ENCODE data around the gene ZNF138.
"Not testable (repeated sequence)": the region's sequence is repeated elsewhere in the genome, so short reads cannot be mapped to it uniquely, and the experiment has no call there.

Gene ZNF138

GRCh38 chr7:64802699-64803098 lies 8.5 kb downstream of the ZNF138 start:
- peaks cover 3% of the 10 kb centered on the region for H3K9me3 Mint-ChIP-seq
- H3K27ac Mint-ChIP-seq = no peak overlapping the region
- peaks cover 64% of the 10 kb centered on the region for H3K36me3 Mint-ChIP-seq
- no peak overlapping the region for H3K4me3 Mint-ChIP-seq
- ATAC-seq = no peak
- H3K4me1 Mint-ChIP-seq = peaks cover 32% of the 10 kb centered on the region
- H3K27me3 Mint-ChIP-seq = no peaks in the 10 kb centered on the region

- Mint-ChIP-seq H3K9me3 (peaks cover 3% of the 10 kb centered on the region), H3K4me1 (no peaks in the 10 kb centered on the region), H3K36me3 (peaks cover 40% of the 10 kb centered on the region), H3K27ac (no peak overlapping the region), H3K27me3 (no peaks in the 10 kb centered on the region), H3K4me3 (no peak overlapping the region)
- no peak for ATAC-seq
Observed at GRCh38 chr7:64807731-64808365, 13.6 kb downstream of the ZNF138 start.

GRCh38 chr7:64811767-64812166 lies 17.5 kb downstream of the ZNF138 start:
- Mint-ChIP-seq H3K4me1 (peaks cover 7% of the 10 kb centered on the region), H3K36me3 (peaks cover 37% of the 10 kb centered on the region), H3K27ac (peak overlapping the region; percentile 17), H3K9me3 (no peaks in the 10 kb centered on the region), H3K27me3 (no peaks in the 10 kb centered on the region), H3K4me3 (no peak overlapping the region)
- ATAC-seq = no peak

- no peak for ATAC-seq
- no peaks in the 10 kb centered on the region for H3K4me1 Mint-ChIP-seq
- H3K4me3 Mint-ChIP-seq = no peak overlapping the region
- H3K27me3 Mint-ChIP-seq = no peaks in the 10 kb centered on the region
- peaks cover 10% of the 10 kb centered on the region for H3K9me3 Mint-ChIP-seq
- H3K27ac Mint-ChIP-seq = no peak overlapping the region
- H3K36me3 Mint-ChIP-seq = peaks cover 41% of the 10 kb centered on the region
Observed at GRCh38 chr7:64830926-64831325, 36.7 kb downstream of the ZNF138 start.

DNA sequence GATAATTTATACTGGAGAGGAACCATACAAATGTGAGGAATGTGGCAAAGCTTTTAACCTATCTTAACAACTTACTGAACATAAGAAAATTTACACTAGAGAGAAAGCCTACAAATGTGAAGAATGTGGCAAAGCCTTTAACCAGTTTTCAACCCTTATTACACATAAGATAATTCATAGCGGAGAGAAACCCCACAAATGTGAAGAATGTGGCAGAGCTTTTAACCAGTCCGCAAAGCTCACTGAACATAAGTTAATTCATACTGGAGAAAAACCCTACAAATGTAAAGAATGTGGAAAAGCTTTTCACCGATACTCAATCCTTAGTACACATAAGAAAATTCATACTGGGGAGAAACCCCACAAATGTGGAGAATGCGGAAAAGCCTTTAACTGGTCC lies 37.9 kb downstream of the ZNF138 start:
- no peak overlapping the region for H3K4me3 Mint-ChIP-seq
- no peaks in the 10 kb centered on the region for H3K4me1 Mint-ChIP-seq
- no peak overlapping the region for H3K27ac Mint-ChIP-seq
- H3K36me3 Mint-ChIP-seq = peaks cover 41% of the 10 kb centered on the region
- no peaks in the 10 kb centered on the region for H3K27me3 Mint-ChIP-seq
- ATAC-seq = no peak
- H3K9me3 Mint-ChIP-seq = peaks cover 15% of the 10 kb centered on the region

DNA sequence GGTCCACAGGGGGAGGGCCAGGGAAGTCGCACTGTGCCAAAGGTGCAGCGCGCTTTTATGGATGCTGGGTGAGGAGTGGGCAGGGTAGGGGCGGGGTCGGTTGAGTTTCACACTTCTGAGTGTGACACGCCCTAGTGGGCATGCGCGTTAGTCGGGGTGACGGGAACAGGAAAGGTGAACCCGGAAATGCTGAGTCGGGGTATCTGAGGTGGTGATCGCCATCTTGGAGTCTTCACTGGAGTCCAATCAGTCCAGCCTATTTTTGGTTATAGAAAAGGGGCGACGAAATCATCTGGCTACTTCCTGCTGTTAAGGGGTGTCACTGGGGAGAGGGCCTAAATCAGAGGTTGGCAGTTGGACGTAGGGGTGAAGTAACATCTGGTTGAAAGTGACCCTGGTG lies 40.8 kb downstream of the ZNF138 start:
- H3K4me3 Mint-ChIP-seq = no peak overlapping the region
- ATAC-seq = no peak
- H3K36me3 Mint-ChIP-seq = peaks cover 46% of the 10 kb centered on the region
- H3K27me3 Mint-ChIP-seq = no peaks in the 10 kb centered on the region
- H3K9me3 Mint-ChIP-seq = peaks cover 27% of the 10 kb centered on the region
- H3K4me1 Mint-ChIP-seq = no peaks in the 10 kb centered on the region
- H3K27ac Mint-ChIP-seq = no peak overlapping the region

- not testable (repeated sequence) for H3K4me1 Mint-ChIP-seq, ATAC-seq, H3K27me3 Mint-ChIP-seq, H3K4me3 Mint-ChIP-seq, H3K27ac Mint-ChIP-seq
- Mint-ChIP-seq H3K9me3 (peaks cover 27% of the 10 kb centered on the region), H3K36me3 (peaks cover 37% of the 10 kb centered on the region)
Observed at GRCh38 chr7:64835856-64836255, 41.6 kb downstream of the ZNF138 start.

DNA sequence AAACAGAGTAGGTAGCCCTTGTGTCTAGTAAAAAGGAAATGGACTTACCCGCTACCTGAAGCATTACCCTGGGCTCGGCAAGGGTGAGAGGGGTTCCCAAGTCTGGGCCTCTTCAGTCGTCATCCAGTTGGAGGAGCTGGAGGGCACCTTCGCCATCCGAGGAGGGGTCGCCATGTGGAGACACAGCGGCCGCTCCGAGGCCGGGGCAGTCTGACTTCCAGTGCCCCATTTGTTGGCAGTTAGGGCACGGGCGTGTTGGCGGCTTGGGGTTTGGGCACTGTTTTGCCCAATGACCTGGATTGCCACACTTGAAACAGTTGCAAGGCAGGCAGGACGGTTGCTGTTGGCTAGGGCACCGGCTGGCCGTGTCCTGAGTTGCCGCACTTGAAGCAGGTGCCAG lies 43.8 kb downstream of the ZNF138 start:
- Mint-ChIP-seq H3K36me3 (peaks cover 15% of the 10 kb centered on the region), H3K9me3 (peaks cover 24% of the 10 kb centered on the region)
- not testable (repeated sequence) for H3K4me1 Mint-ChIP-seq, H3K27me3 Mint-ChIP-seq, H3K4me3 Mint-ChIP-seq, H3K27ac Mint-ChIP-seq, ATAC-seq

GRCh38 chr7:64838691-64839090 lies 44.5 kb downstream of the ZNF138 start:
- Mint-ChIP-seq H3K4me1 (no peaks in the 10 kb centered on the region), H3K27me3 (no peaks in the 10 kb centered on the region), H3K36me3 (peaks cover 15% of the 10 kb centered on the region), H3K27ac (no peak overlapping the region), H3K4me3 (no peak overlapping the region), H3K9me3 (peaks cover 24% of the 10 kb centered on the region)
- no peak for ATAC-seq

GRCh38 chr7:64839910-64840309 lies 45.7 kb downstream of the ZNF138 start:
- Mint-ChIP-seq H3K27ac (no peak overlapping the region), H3K9me3 (peaks cover 21% of the 10 kb centered on the region), H3K36me3 (peaks cover 15% of the 10 kb centered on the region), H3K27me3 (no peaks in the 10 kb centered on the region), H3K4me3 (no peak overlapping the region), H3K4me1 (no peaks in the 10 kb centered on the region)
- no peak for ATAC-seq

- Mint-ChIP-seq H3K4me3 (no peak overlapping the region), H3K9me3 (peaks cover 2% of the 10 kb centered on the region), H3K4me1 (no peaks in the 10 kb centered on the region), H3K27ac (no peak overlapping the region), H3K27me3 (no peaks in the 10 kb centered on the region), H3K36me3 (peaks cover 5% of the 10 kb centered on the region)
- no peak for ATAC-seq
Observed at GRCh38 chr7:64849250-64849923, 55.2 kb downstream of the ZNF138 start.

DNA sequence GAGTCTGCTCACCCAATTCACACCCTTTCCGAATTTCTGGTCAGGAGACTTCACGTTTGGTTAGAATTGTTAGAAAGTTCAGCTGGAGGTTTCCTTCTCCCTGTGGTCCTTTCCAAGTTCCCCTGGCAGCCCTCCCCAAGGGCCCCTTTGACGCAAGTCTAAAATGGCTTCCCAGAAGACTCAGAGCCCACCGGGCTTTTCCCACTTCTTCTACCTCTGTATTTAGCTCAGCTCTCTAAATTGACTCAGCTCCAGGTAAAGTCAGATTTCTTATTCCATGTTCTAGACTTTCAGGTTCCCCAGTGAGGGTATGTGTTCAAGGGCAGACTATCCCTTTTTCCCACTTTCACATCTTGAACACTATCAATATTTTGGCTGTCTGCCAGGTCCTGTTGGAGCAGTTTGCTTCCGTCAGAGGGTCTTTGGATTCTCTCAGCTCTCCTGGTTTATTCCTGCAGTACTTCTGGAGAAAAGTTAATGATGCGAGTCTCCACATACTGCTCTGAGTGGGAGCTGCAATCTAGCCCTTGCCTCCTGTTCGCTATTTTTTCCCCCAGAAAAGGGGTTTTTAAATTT lies 55.8 kb downstream of the ZNF138 start:
- H3K4me1 Mint-ChIP-seq = no peaks in the 10 kb centered on the region
- H3K4me3 Mint-ChIP-seq = no peak overlapping the region
- H3K9me3 Mint-ChIP-seq = peaks cover under 1% of the 10 kb centered on the region
- no peaks in the 10 kb centered on the region for H3K27me3 Mint-ChIP-seq
- peaks cover 5% of the 10 kb centered on the region for H3K36me3 Mint-ChIP-seq
- H3K27ac Mint-ChIP-seq = no peak overlapping the region
- ATAC-seq = no peak

DNA sequence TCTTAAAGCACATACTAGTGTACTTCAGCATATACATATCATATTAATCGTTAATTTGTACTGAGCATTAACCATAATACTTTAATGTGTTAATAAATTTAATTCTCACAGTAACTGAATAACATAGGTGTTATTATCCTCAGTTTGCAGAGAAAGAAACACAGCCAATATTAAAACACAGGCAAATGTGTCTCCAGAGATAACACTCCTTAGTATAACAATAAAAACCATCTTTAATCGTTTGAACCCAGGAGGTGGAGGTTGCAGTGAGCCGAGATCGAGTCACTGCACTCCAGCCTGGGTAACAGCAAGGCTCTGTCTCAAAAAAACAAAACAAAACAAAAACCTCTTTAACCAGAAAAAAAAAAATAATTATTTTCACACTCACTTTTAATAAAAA lies 59.5 kb downstream of the ZNF138 start:
- Mint-ChIP-seq H3K4me3 (no peak overlapping the region), H3K27me3 (no peaks in the 10 kb centered on the region), H3K9me3 (no peaks in the 10 kb centered on the region), H3K27ac (no peak overlapping the region), H3K4me1 (no peaks in the 10 kb centered on the region), H3K36me3 (peaks cover 5% of the 10 kb centered on the region)
- ATAC-seq = no peak

DNA sequence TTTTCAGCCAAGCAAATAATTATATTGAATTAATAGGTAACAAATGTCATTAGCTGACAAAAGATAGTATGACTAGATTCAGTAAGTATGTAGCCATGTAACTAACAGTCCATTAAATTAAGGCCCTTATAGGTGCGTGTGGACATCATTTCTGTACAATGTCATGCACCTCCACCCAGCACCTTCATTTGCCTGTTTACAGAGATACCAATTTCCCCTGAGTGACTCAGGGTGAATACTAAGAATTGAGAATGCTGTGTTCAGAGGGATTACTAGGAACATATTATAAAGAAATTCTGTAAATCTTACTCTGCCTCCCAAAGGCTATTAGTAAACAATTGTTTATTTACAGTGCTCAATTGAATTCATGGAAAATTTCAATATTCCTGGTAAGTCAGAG lies 60.7 kb downstream of the ZNF138 start:
- Mint-ChIP-seq H3K4me1 (no peaks in the 10 kb centered on the region), H3K4me3 (no peak overlapping the region), H3K9me3 (no peaks in the 10 kb centered on the region), H3K36me3 (peaks cover 5% of the 10 kb centered on the region), H3K27ac (no peak overlapping the region), H3K27me3 (no peaks in the 10 kb centered on the region)
- no peak for ATAC-seq

DNA sequence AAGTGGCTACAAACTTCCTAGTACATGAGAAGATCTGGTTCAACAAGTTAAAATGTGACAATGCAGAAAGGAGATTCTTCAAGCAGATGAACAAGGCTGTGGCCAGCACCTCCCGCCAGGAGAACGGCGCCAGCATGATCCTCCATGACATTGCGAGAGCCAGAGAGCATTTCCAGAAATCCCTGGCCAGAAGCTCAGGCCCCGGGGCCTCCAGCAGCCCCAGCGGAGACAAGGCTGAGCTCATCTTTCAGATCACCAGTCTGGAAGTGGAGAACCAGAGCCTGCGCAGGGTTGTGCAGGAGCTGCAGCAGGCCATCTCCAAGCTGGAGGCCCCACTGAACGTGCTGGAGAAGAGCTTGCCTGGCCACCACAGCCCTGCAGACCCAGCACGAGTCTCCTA lies 68.8 kb downstream of the ZNF138 start:
- H3K4me3 Mint-ChIP-seq = no peak overlapping the region
- no peak for ATAC-seq

GRCh38 chr7:64863530-64863929 lies 69.3 kb downstream of the ZNF138 start:
- not testable (repeated sequence) for H3K36me3 Mint-ChIP-seq, H3K4me1 Mint-ChIP-seq, H3K4me3 Mint-ChIP-seq, H3K27me3 Mint-ChIP-seq, H3K9me3 Mint-ChIP-seq, H3K27ac Mint-ChIP-seq, ATAC-seq

More for the DNA sequence above, 68.8 kb downstream of the ZNF138 start:
- Mint-ChIP-seq H3K9me3 (no peaks in the 10 kb centered on the region), H3K36me3 (no peaks in the 10 kb centered on the region), H3K27ac (no peak overlapping the region), H3K4me1 (no peaks in the 10 kb centered on the region), H3K27me3 (no peaks in the 10 kb centered on the region)

Data from stimulated activated memory B cell treated with anti-CD40 and anti-IgM and Interleukin-4, amounts not matched to agents 10 μg/mL and 1 μg/mL and 100 μg/mL, for 72 hours (primary cell).